Breast epithelium (tissue), 3 donors: ENCODE results near the gene MME.

ENCODE experiments used
- POLR2A ChIP-seq: fragments of 450-650 bp; IDR thresholded peaks from one replicate; pipeline ENCODE4 v1.6.1; 2016; ENCODE audit warnings: antibody characterized with exemption, mild to moderate bottlenecking, moderate library complexity
- TF ChIP-seq, protein P1 (sequence below), 3 donors: fragments of 450-650 bp; IDR thresholded peaks; one replicate each; pipeline ENCODE4 v1.5.1; 2016 to 2017; ENCODE audit warnings: antibody characterized with exemption in 3 of 3, mild to moderate bottlenecking in 3 of 3, moderate library complexity in 3 of 3

DNA sequence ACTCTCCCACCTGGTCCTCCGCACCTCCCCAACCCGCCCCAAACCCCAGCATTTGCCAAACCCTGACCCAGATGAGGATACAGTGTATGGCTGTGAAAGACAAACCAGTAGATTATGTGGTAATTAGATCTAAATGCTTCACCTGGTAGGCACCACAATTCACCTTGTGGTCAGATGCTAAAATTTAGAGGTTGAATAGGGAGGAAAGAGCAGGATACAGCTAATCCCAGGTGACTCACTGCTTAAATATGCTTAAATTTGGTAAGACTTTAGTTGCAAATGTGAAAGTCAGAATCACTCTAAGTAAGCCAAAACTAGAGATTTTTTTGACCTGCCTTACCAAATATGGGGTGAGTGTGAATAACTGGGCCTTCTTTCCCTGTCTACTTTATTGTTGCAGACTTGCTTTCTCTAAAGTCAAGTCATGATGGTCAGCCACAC, 105.5 kb downstream of the MME start:
- TF ChIP-seq, protein P1, sequence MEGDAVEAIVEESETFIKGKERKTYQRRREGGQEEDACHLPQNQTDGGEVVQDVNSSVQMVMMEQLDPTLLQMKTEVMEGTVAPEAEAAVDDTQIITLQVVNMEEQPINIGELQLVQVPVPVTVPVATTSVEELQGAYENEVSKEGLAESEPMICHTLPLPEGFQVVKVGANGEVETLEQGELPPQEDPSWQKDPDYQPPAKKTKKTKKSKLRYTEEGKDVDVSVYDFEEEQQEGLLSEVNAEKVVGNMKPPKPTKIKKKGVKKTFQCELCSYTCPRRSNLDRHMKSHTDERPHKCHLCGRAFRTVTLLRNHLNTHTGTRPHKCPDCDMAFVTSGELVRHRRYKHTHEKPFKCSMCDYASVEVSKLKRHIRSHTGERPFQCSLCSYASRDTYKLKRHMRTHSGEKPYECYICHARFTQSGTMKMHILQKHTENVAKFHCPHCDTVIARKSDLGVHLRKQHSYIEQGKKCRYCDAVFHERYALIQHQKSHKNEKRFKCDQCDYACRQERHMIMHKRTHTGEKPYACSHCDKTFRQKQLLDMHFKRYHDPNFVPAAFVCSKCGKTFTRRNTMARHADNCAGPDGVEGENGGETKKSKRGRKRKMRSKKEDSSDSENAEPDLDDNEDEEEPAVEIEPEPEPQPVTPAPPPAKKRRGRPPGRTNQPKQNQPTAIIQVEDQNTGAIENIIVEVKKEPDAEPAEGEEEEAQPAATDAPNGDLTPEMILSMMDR (IDR thresholded peaks at IDR 0.05), result no peak
- TF ChIP-seq POLR2A, result no peak
